ENCODE results near the gene ACVR2A.

The ACVR2A gene

DNA sequence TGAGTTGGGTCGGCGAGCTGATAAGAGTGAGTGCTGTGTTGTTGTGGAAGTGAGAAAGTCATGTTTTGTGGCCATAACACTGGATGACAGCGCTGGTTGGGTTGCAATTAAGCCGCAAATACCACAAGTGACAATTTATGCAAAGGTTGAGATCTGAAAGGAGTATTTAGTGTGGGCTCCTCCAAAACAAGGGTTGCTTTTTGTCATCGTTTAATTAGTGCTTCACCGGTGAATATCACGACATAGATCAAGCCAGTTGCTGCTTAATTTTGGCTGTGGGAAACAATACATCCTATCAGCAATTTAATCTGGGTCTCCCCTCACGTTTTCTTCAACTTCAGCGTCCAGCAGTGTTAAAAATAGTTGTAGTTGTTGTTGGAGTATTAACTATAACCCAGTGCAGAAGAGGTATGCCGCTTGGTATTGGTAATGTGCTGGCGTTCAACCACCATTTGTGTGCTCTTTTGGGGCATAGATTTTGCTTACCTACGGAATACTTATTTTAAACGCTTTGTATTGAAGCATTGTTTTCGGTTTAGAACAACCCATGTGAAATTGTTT, 662 bp downstream of the ACVR2A start:
- no peaks in the 10 kb centered on the region for H3K9me3 Mint-ChIP-seq
- peak overlapping the region; percentile 94 for H3K4me3 Mint-ChIP-seq
- peak overlapping the region; percentile 79 for H3K27ac Mint-ChIP-seq
- H3K27me3 Mint-ChIP-seq (ENCODE audit: low read depth), result peaks cover 84% of the 10 kb centered on the region
- peak; percentile 62 for DNase-seq (ENCODE audit: low spot score)
- peaks cover 29% of the 10 kb centered on the region for H3K4me1 Mint-ChIP-seq (ENCODE audit: low read depth)
- peaks cover 2% of the 10 kb centered on the region for H3K36me3 Mint-ChIP-seq (ENCODE audit: low read depth)

DNA sequence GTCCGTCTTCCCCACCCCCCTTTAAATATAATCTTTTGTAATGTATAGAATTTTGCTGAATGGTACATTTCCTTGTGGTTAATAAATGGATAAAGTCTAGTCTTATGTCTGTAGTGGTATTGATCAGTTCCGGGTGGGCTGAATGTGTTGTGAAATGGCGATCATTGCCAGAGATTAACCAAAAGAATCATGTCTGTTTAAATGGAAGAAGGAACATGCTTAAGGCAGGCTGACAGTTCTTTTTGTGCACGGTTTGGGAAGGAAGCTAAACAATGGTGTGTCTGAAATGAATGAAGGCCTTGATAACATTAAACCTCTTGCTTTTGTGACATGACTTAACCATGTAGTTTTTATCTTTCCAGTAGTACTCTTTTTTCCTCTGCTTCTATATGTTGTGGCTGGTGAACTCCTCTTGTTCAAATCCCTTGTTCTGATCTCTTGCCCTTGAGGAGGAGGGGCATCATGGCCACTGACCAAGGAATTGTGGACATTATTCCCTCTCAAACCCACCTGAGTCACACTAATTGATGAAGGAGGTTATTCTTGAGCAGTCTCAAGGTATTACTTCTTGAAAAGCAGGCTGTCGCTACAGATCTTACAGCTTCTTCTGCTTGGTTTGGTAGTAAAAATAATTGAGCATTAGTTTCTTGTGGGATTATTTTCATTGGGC, 1.7 kb downstream of the ACVR2A start:
- peaks cover 33% of the 10 kb centered on the region for H3K4me1 Mint-ChIP-seq (ENCODE audit: low read depth)
- DNase-seq (ENCODE audit: low spot score), result no peak
- H3K4me3 Mint-ChIP-seq, result peak overlapping the region; percentile 94
- H3K36me3 Mint-ChIP-seq (ENCODE audit: low read depth), result peaks cover 2% of the 10 kb centered on the region
- peaks cover 86% of the 10 kb centered on the region for H3K27me3 Mint-ChIP-seq (ENCODE audit: low read depth)
- H3K9me3 Mint-ChIP-seq, result no peaks in the 10 kb centered on the region
- no peak overlapping the region for H3K27ac Mint-ChIP-seq

DNA sequence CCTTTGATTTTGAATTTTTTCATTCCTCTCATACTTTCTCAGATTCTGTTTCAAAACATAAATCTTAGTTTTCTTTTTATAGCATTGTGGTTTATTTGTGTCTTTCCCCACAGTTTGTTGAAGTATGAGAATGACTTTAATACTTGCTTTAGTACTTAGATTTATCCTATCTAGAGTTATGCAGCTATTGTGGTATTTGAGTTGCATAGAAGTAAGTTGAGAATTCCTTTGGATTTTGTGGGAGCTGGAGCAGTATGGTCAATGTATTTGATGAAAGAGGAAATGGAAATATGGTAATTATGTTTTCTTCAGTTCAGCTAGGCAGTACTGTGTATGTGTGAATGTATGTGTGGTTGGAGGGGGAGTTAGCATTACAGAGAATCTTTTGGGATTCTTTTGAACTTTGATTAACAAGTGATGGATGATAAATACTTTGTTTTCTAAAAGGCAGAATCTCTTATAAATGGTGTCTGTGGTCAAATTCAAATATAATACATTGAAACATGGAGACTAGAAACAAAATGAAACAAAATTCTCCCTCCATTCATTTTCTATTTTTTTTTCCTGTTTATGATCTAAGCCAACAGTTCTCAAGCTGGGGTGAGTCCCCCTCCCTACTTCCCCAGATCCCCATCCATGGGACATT, 3.0 kb downstream of the ACVR2A start:
- H3K27me3 Mint-ChIP-seq (ENCODE audit: low read depth), result peaks cover 82% of the 10 kb centered on the region
- H3K4me1 Mint-ChIP-seq (ENCODE audit: low read depth), result peaks cover 33% of the 10 kb centered on the region

DNA sequence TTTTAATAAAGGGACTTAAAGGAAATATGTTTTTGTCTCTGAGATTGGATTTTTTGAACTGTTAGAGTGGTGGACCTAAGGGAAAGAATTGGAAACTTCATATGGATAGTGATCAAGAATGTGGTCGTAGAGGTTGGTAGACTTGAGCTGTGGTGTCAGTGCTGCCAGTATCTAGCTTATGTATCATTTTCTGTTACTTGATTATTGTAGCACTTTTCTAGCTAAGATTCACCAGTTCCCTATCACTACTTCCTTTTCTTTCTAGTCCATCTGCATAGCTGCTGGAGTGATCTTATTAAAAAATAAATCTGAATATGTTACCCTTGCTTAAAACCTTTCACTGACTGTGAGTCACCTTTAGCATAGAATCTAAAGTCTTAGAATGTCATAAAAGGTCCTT, 6.0 kb downstream of the ACVR2A start:
- Mint-ChIP-seq H3K4me3 (no peak overlapping the region), H3K36me3 (ENCODE audit: low read depth) (no peaks in the 10 kb centered on the region), H3K4me1 (ENCODE audit: low read depth) (peaks cover 22% of the 10 kb centered on the region), H3K27me3 (ENCODE audit: low read depth) (peaks cover 70% of the 10 kb centered on the region), H3K9me3 (no peaks in the 10 kb centered on the region), H3K27ac (no peak overlapping the region)
- no peak for DNase-seq (ENCODE audit: low spot score)

More for the DNA sequence above, 3.0 kb downstream of the ACVR2A start:
- DNase-seq (ENCODE audit: low spot score), result no peak
- no peak overlapping the region for H3K4me3 Mint-ChIP-seq
- H3K36me3 Mint-ChIP-seq (ENCODE audit: low read depth), result peaks cover 2% of the 10 kb centered on the region
- H3K27ac Mint-ChIP-seq, result no peak overlapping the region
- H3K9me3 Mint-ChIP-seq, result no peaks in the 10 kb centered on the region

DNA sequence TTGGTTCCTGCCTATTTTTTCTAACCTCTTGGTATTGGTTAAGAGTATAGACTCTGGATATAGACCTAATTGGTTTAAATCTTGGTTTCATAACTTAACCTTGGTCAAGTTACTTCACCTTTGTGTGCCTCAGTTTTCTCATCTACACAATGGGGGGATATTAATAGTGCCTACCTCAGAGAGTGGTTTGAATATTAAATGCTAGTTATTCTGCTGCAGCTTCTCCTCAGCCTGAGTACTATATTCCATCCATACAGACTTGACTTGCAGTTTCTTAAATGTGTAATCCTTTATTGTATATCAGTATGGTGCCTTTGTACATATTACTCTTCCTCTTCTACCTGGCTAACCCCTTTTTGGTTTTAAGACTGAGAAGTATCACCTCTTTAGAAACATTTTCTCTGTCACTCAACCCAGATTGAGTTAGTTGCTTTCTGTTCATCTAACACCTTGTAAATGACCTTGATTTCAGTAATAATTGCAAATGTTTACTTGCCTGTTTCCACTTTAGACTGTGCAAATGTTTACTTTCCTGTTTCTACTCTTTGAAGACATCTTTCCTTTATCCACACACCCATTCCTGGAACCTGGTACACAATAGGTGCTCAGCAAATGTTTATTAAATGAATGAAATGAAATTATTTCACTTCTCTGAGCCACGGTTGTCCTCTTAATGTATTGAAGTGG, 6.6 kb downstream of the ACVR2A start:
- peaks cover 18% of the 10 kb centered on the region for H3K4me1 Mint-ChIP-seq (ENCODE audit: low read depth)
- no peak for DNase-seq (ENCODE audit: low spot score)
- no peak overlapping the region for H3K27ac Mint-ChIP-seq
- no peaks in the 10 kb centered on the region for H3K9me3 Mint-ChIP-seq
- peaks cover 65% of the 10 kb centered on the region for H3K27me3 Mint-ChIP-seq (ENCODE audit: low read depth)
- no peak overlapping the region for H3K4me3 Mint-ChIP-seq
- H3K36me3 Mint-ChIP-seq (ENCODE audit: low read depth), result no peaks in the 10 kb centered on the region

DNA sequence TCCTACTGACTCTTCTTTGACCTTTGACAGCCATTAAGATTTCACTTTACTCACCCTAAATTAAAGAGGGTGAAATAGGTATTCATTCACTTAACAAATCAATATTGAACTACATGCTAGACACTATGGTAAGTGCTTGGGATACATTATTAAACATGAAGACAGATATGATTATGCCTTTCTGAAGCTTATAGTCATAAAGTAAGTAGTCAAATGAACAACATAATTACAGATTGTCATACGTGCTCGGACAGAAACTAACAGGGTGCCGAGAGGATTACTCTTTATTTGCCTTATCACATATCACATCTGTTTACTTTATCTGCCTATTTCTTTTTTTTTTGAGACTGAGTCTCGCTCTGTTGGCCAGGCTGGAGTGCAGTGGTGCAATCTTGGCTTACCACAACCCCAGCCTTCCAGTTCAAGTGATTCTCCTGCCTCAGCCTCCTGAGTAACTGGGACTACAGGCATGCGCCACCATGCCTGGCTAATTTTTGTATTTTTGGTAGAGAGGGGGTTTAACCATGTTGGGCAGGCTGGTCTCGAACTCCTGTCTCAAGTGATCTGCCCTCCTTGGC, 9.8 kb downstream of the ACVR2A start:
- DNase-seq (ENCODE audit: low spot score), result no peak
- no peaks in the 10 kb centered on the region for H3K36me3 Mint-ChIP-seq (ENCODE audit: low read depth)
- peaks cover 49% of the 10 kb centered on the region for H3K27me3 Mint-ChIP-seq (ENCODE audit: low read depth)
- H3K4me3 Mint-ChIP-seq, result no peak overlapping the region
- H3K4me1 Mint-ChIP-seq (ENCODE audit: low read depth), result peaks cover 6% of the 10 kb centered on the region
- no peak overlapping the region for H3K27ac Mint-ChIP-seq
- no peaks in the 10 kb centered on the region for H3K9me3 Mint-ChIP-seq

DNA sequence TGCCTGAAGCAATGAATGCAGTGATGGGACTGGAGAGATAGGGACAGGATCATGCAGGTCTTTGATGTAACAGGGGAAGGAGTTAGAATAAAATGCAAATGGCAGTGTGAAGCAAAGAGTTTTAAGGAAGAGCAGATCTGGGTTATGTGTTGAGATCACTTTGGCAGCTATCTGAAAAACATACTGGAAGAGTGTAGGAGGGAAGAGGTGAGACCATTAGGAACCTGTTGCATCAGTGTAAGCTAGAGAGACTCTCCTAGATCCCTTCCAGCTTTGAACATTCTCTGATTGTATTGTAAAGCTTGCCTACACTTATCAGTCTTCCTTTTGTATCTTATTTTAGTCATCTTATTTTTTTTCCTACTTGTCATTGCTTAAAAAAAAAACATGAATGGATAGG, 10.5 kb downstream of the ACVR2A start:
- H3K27ac Mint-ChIP-seq, result no peak overlapping the region
- H3K4me1 Mint-ChIP-seq (ENCODE audit: low read depth), result peaks cover 5% of the 10 kb centered on the region
- H3K27me3 Mint-ChIP-seq (ENCODE audit: low read depth), result peaks cover 47% of the 10 kb centered on the region
- no peak for DNase-seq (ENCODE audit: low spot score)
- H3K4me3 Mint-ChIP-seq, result no peak overlapping the region
- no peaks in the 10 kb centered on the region for H3K9me3 Mint-ChIP-seq
- no peaks in the 10 kb centered on the region for H3K36me3 Mint-ChIP-seq (ENCODE audit: low read depth)

DNA sequence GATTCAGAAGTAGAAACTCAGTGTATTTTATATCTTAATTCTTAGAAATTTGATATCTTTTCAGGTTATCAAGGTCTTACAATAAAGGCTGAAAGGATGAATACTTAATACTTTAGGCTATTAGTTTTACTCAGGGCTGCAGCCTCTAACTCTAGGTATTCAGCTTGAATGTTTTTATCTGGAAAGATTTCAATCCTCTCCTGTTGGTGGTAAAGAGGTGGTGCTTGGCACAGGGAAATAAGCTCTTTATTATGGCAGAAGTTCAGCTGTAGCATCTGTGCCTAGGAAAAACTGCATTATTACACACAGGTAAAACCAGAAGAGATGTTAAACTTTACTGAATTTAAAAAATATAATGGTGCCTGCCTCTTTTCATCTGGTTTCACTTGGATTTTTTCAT, 11.1 kb downstream of the ACVR2A start:
- H3K4me1 Mint-ChIP-seq (ENCODE audit: low read depth), result no peaks in the 10 kb centered on the region
- H3K27me3 Mint-ChIP-seq (ENCODE audit: low read depth), result peaks cover 42% of the 10 kb centered on the region
- H3K36me3 Mint-ChIP-seq (ENCODE audit: low read depth), result no peaks in the 10 kb centered on the region
- H3K9me3 Mint-ChIP-seq, result no peaks in the 10 kb centered on the region
- no peak overlapping the region for H3K4me3 Mint-ChIP-seq
- H3K27ac Mint-ChIP-seq, result no peak overlapping the region
- no peak for DNase-seq (ENCODE audit: low spot score)

DNA sequence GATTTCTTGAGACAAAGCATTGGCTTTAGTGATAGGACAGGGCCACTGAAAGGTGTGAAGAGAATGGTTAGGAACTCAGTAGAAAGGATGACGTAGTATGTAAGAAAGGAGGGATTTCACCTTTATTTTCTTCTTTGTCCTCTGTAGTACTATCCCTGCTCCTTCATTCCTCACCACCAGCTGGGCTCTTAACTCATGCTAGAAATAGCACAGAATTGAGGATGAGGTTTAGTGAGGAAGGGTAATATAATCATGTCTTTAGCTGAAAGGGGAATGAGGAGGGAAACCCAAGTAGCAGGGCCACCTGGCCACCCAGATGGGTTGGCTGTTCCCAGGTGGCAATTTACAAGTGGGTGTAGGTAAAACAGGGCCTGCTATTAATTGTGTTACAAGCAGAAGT, 15.2 kb downstream of the ACVR2A start:
- no peak for DNase-seq (ENCODE audit: low spot score)
- Mint-ChIP-seq H3K36me3 (ENCODE audit: low read depth) (no peaks in the 10 kb centered on the region), H3K27me3 (ENCODE audit: low read depth) (peaks cover 26% of the 10 kb centered on the region), H3K27ac (no peak overlapping the region), H3K9me3 (no peaks in the 10 kb centered on the region), H3K4me1 (ENCODE audit: low read depth) (peaks cover 3% of the 10 kb centered on the region), H3K4me3 (no peak overlapping the region)

DNA sequence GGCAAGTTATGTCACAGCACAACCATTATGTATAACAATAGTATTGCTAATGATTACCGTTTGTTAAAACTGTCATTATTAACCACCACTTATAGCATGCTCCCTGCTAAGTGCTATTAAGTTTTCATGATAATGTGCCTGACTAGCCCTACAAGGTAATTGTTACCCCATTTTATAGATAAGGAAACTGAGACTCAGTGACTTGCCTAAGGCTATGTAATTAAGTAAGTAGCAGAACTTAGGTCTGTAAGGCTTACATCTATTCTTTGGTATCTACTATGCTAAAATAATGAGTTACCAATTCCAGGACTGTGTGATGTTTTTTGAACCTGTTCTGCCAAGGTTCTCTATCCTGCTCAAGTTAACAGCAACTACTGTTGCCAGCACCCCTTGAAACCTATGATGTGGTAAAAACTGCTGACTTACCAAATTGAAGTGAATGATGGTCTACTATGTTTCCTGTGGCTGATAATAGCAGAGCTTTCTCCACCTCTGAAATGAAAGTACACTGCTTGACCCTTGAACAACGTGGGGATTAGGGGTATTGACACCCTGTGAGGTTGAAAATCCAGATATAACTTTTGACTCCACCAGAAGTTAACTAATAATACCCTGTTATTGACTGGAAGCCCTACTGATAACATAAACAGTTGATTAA, 18.2 kb downstream of the ACVR2A start:
- Mint-ChIP-seq H3K4me1 (ENCODE audit: low read depth) (peaks cover 3% of the 10 kb centered on the region), H3K27ac (no peak overlapping the region), H3K4me3 (no peak overlapping the region), H3K36me3 (ENCODE audit: low read depth) (no peaks in the 10 kb centered on the region), H3K9me3 (no peaks in the 10 kb centered on the region), H3K27me3 (ENCODE audit: low read depth) (peaks cover 21% of the 10 kb centered on the region)
- DNase-seq (ENCODE audit: low spot score), result no peak

DNA sequence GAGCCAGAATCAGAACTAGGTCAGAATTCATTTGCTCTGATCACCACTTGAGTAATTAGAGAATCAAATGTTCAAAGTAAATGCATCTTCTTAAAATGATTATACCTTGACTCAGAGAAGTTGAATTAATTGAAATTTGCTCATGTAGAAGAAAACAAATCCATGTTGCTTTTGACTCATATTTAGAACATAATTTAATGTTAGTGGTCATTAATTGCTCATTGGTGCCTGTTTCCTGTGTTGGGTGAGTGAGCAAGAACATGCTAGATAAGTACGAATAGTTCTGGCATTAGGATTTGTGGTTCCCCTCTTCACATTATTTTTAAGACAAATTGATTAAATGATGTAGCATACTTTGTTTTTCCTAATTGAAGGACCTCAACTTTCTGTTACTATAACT, 19.0 kb downstream of the ACVR2A start:
- peaks cover 3% of the 10 kb centered on the region for H3K4me1 Mint-ChIP-seq (ENCODE audit: low read depth)
- no peaks in the 10 kb centered on the region for H3K9me3 Mint-ChIP-seq
- no peak overlapping the region for H3K4me3 Mint-ChIP-seq
- no peak overlapping the region for H3K27ac Mint-ChIP-seq
- peaks cover 18% of the 10 kb centered on the region for H3K27me3 Mint-ChIP-seq (ENCODE audit: low read depth)
- H3K36me3 Mint-ChIP-seq (ENCODE audit: low read depth), result no peaks in the 10 kb centered on the region
- DNase-seq (ENCODE audit: low spot score), result no peak

DNA sequence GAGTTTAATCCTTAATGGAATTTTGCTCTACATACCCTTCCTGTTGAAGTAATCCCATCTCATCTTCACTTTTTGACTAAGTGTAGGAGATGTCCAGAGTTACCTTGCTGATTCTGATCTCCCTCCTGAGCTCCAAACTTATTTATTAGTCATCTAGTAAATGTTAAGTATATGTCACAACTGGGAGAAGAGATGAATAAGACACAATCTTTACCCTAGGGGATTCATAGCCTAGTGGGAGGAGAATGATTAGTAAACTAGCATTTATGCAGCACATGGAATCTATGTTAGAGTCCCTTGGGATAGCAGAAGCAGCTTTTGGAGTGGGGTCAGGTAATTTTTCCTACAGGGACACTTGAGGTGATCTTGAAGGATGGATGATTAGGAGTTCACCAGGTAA, 20.7 kb downstream of the ACVR2A start:
- no peak overlapping the region for H3K27ac Mint-ChIP-seq
- H3K4me1 Mint-ChIP-seq (ENCODE audit: low read depth), result peaks cover 3% of the 10 kb centered on the region
- H3K9me3 Mint-ChIP-seq, result no peaks in the 10 kb centered on the region
- H3K4me3 Mint-ChIP-seq, result no peak overlapping the region
- H3K27me3 Mint-ChIP-seq (ENCODE audit: low read depth), result peaks cover 6% of the 10 kb centered on the region
- H3K36me3 Mint-ChIP-seq (ENCODE audit: low read depth), result no peaks in the 10 kb centered on the region
- DNase-seq (ENCODE audit: low spot score), result no peak

DNA sequence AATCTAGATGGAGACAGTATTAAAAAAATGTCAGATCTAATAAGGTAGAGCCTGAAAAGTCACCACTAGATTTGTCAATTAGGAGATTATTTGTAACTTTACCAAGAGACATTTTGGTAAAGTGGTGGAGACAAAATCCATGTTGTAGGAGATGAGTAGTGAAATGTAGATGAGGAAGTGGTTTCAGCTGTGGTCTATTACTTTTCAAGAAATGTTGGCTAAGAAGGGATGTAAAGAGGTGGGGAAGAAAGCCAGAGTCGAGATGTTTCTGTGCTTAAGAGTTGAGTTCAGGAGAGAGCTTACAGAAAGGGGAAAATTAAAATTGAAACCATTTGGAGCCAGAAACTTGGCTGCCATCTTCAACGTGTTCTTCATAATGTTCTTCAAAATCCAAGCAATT, 22.2 kb downstream of the ACVR2A start:
- Mint-ChIP-seq H3K9me3 (no peaks in the 10 kb centered on the region), H3K4me3 (no peak overlapping the region), H3K27ac (no peak overlapping the region), H3K4me1 (ENCODE audit: low read depth) (peaks cover 3% of the 10 kb centered on the region), H3K36me3 (ENCODE audit: low read depth) (no peaks in the 10 kb centered on the region), H3K27me3 (ENCODE audit: low read depth) (peaks cover 2% of the 10 kb centered on the region)
- DNase-seq (ENCODE audit: low spot score), result no peak
